Upper lobe of left lung (tissue), 6 donors: Measurements from ENCODE around the gene VPS37B. TPM values are rescaled to one million over a fixed set of nuclear protein-coding genes. Genes with fewer than 3 reads are reported as not detected.

ENCODE experiments used
- ATAC-seq, 2 donors: fragments of 200-7000 bp; cut with Tn5 transposase; one replicate each; pipeline ENCODE4 v1.9.1; 2022; ENCODE audit warnings: mild to moderate bottlenecking in 2 of 2, moderate library complexity in 2 of 2; ENCODE audit not compliant: low FRiP score in 2 of 2
- DNase-seq, 2 donors: peaks; one replicate each; pipeline ENCODE4 v3.0.0-alpha.2; 2019 to 2020
- H3K27ac ChIP-seq, 4 donors: fragments of 200-600 bp; sonication (generic); one replicate each; pipeline ENCODE4 v1.5.1; 2016 to 2019
- H3K27me3 ChIP-seq, 4 donors: fragments of 200-600 bp; sonication (generic); one replicate each; pipeline ENCODE4 v1.5.1; 2017 to 2019
- H3K36me3 ChIP-seq, 4 donors: fragments of 200-600 bp; sonication (generic); one replicate each; pipeline ENCODE4 v1.5.1; 2016 to 2019
- H3K4me1 ChIP-seq, 4 donors: fragments of 200-600 bp; sonication (generic); one replicate each; pipeline ENCODE4 v1.5.1; 2018 to 2019
- H3K4me3 ChIP-seq, 4 donors: fragments of 200-600 bp; sonication (generic); one replicate each; pipeline ENCODE4 v1.5.1; 2017 to 2019; ENCODE audit warnings: mild to moderate bottlenecking in 2 of 4, moderate library complexity in 1 of 4
- H3K9me3 ChIP-seq, 4 donors: fragments of 200-600 bp; sonication (generic); one replicate each; pipeline ENCODE4 v1.5.1; 2018 to 2019
- CTCF ChIP-seq, 6 experiments: fragments of 450-650 bp in 4 of 6; fragments of 200-600 bp in 2 of 6; sonication (generic) in 2 of 6; IDR thresholded peaks; one replicate each; pipeline ENCODE4 v1.5.1; 2016 to 2019; ENCODE audit warnings: antibody characterized with exemption in 6 of 6
- EP300 ChIP-seq, 4 donors: sonication (generic); formaldehyde crosslinking; IDR thresholded peaks; one replicate each; pipeline ENCODE4 v1.5.1; 2017; ENCODE audit warnings: antibody characterized with exemption in 4 of 4, control low read depth in 2 of 4
- POLR2A ChIP-seq, 4 donors: fragments of 450-650 bp; IDR thresholded peaks; one replicate each; pipeline ENCODE4 v1.5.1; 2016 to 2017; ENCODE audit warnings: antibody characterized with exemption in 4 of 4, mild to moderate bottlenecking in 2 of 4
- POLR2AphosphoS5 ChIP-seq, 2 donors: sonication (generic); formaldehyde crosslinking; IDR thresholded peaks; one replicate each; pipeline ENCODE4 v1.5.1; 2017; ENCODE audit warnings: antibody characterized with exemption in 2 of 2
- WGBS, 2 donors: methylation state at CpG; one replicate each; pipeline ENCODE4 v1.1.5; 2017 to 2018; 5-methylcytosine and 5-hydroxymethylcytosine counted together
- total RNA-seq, 6 donors: library from RNA; depleted of rRNA in 4 of 6; stranded (reverse); fragments of >200 nt in 4 of 6; gene quantifications; one replicate each; pipeline versions ENCODE4 v1.1.0 to v1.2.1, GENCODE V29; 2016 to 2021
- donor health status: DM: no; HTN: no; CAD: no; lungs with moderate emphysema.
- donor health status: DM: no; HTN: yes; CAD: no; lungs with severe emphysema.

VPS37B gene
- total RNA-seq, 6 donors from 2014 or later: 41.2 to 93.2 (median 64.0) TPM

DNA sequence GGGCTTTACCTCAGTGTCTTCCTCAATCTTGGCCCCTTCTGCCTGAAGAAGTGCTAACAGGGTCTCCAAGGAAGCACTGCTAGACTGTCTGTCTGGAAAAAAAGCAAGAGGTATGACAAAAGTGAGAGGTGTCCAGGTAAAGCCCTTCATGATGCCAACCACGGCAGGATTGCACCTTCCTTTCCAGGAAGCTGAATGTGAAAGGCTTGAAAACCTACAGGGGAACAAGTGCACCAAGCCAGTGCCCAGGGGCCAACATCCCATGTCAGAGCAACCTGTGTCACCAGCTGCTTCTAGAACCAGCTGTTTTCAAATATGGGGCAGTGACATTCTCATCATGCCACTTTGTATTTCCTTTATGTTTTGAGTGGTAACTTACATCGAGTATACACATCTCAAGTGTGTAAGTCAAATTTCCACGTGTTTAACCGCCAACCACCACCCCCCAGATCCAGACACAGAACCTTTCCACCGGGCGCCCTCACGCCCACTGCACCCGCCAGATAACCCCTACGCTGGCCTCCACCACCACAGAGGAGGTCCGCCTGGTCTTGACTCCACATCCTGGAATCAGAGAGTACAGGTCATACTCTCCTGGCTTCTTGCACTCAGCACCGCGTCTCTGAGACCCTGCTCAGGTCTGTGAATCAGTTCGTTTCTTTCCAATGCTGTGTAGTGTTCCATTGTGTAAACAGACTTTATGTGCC lies 27.3 kb downstream of the VPS37B start:
- peak overlapping the region; percentile 47 to 78 (median 70) for H3K27ac ChIP-seq
- 88% methylated on average over 13 of the region's 13 CpGs for WGBS, 2 donors
- no peak overlapping the region for H3K4me3 ChIP-seq
- TF ChIP-seq EP300 (IDR thresholded peaks at IDR 0.05): no peak
- TF ChIP-seq CTCF (IDR thresholded peaks at IDR 0.05): no peak
- no peak for TF ChIP-seq POLR2AphosphoS5 (IDR thresholded peaks at IDR 0.05)
- TF ChIP-seq POLR2A (IDR thresholded peaks at IDR 0.05): no peak
- H3K36me3 ChIP-seq: peaks cover 12 to 67% (median 56%) of the 10 kb centered on the region in 4 donors
- H3K27me3 ChIP-seq: no peaks in the 10 kb centered on the region
- DNase-seq: peak in 1 of 2 donors; percentile 15
- peaks cover 49 to 70% (median 60%) of the 10 kb centered on the region in 4 donors for H3K4me1 ChIP-seq
- H3K9me3 ChIP-seq: no peaks in the 10 kb centered on the region
- no peak for ATAC-seq

DNA sequence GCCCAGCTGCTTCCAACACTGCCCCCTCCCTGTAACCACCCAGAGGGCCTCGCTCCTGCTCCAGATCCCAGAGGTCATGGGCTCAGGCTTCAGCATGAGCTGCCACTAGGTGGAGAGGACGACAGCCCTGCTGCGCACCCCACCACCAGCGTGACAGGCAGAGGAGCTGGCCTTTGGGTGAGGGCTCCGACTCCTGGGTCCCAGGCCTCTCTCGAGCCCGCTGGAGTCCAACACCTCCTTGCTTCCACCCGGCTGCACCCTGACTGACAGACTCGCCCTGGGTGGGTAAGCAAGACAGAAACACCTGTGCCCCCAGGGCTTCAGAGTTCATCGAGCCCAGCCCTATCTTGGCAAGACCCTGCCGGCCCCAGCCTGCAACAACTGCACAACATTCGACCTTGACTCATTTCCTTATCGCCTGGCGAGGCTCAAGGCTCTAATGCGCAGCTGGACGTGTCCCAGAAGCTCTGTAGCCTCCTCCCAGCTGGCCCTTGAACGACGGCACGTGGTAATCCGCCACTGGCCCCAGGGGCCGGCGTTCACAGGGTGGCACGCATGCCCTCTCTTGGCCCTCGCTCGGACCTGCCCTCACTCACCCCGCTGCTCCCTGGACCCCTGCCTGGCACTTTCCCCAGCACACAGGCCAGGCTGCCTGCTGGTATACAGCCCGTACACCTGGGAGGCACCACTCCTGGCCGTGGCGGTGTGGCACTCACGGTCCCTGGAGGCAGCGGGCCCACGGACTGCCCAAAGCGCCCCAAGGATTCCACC lies 28.0 kb downstream of the VPS37B start:
- Histone ChIP-seq H3K9me3 (no peaks in the 10 kb centered on the region), H3K27ac (peak overlapping the region; percentile 47 to 78 (median 70)), H3K27me3 (no peaks in the 10 kb centered on the region), H3K4me1 (peaks cover 49 to 70% (median 60%) of the 10 kb centered on the region in 4 donors), H3K4me3 (no peak overlapping the region), H3K36me3 (peaks cover 12 to 67% (median 56%) of the 10 kb centered on the region in 4 donors)
- ATAC-seq (peak in 1 of 2 donors; percentile 1), DNase-seq (peak in 1 of 2 donors; percentile 66)
- 75 to 76% methylated on average over 2 to 33 of the region's 33 CpGs for WGBS, 2 donors
- TF ChIP-seq CTCF (IDR thresholded peaks at IDR 0.05): peak in 5 of 6 experiments; percentile 27 to 54 (median 30)
- TF ChIP-seq EP300 (IDR thresholded peaks at IDR 0.05): no peak
- peak in 1 of 2 donors; percentile 35 for TF ChIP-seq POLR2AphosphoS5 (IDR thresholded peaks at IDR 0.05)
- TF ChIP-seq POLR2A (IDR thresholded peaks at IDR 0.05): no peak

DNA sequence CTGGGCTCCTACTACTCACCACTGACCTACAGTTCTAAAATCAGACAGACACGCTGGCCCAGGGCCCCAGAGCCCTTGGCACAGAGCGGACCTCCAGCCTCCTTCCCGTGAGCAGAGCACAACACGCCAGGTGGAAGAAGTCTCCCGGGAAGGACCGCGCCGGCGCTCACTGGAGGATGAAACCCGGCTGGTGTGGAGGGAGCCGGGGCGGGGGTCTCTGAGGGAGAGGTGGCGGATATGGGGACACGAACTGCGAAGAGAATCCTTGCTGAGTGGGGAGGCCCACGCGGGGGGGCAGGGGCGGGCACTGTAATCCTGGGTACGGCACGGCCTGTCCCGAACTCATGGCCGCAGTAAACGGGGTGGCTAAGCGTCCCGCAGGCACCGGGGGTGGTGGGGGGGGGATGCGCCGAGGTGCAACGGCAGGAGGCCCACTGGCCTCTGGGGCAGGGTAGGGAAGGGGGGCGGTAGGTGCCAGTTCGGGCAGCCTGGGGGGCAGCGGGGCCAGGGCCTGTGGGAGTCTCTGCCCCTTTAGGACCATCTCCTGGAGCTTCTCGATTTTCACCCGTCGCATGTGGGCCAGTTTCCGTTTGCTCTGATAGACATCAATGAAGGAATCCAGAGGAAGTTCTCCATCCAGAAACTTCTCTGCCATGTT lies 28.8 kb downstream of the VPS37B start:
- H3K4me3 ChIP-seq: no peak overlapping the region
- peaks cover 48 to 68% (median 55%) of the 10 kb centered on the region in 4 donors for H3K4me1 ChIP-seq
- no peaks in the 10 kb centered on the region for H3K9me3 ChIP-seq
- DNase-seq (peak in 1 of 2 donors; percentile 80), ATAC-seq (no peak)
- no peak for TF ChIP-seq POLR2A (IDR thresholded peaks at IDR 0.05)
- no peak for TF ChIP-seq POLR2AphosphoS5 (IDR thresholded peaks at IDR 0.05)
- TF ChIP-seq CTCF (IDR thresholded peaks at IDR 0.05): no peak
- TF ChIP-seq EP300 (IDR thresholded peaks at IDR 0.05): no peak
- WGBS, 2 donors: 93 to 98% methylated on average over 18 to 36 of the region's 36 CpGs
- H3K36me3 ChIP-seq: peaks cover 12 to 68% (median 56%) of the 10 kb centered on the region in 4 donors
- H3K27ac ChIP-seq: peak overlapping the region; percentile 47 to 78 (median 70)
- H3K27me3 ChIP-seq: no peaks in the 10 kb centered on the region

- TF ChIP-seq CTCF (IDR thresholded peaks at IDR 0.05): no peak
- TF ChIP-seq POLR2A (IDR thresholded peaks at IDR 0.05): no peak
- TF ChIP-seq EP300 (IDR thresholded peaks at IDR 0.05): no peak
- TF ChIP-seq POLR2AphosphoS5 (IDR thresholded peaks at IDR 0.05): no peak
- H3K9me3 ChIP-seq: no peaks in the 10 kb centered on the region
- no peak overlapping the region for H3K4me3 ChIP-seq
- WGBS, 2 donors: 94 to 97% methylated on average over 16 to 17 of the region's 17 CpGs
- ATAC-seq (no peak), DNase-seq (no peak)
- H3K36me3 ChIP-seq: peaks cover 12 to 75% (median 57%) of the 10 kb centered on the region in 4 donors
- no peaks in the 10 kb centered on the region for H3K27me3 ChIP-seq
- H3K27ac ChIP-seq: no peak overlapping the region
- H3K4me1 ChIP-seq: peaks cover 43 to 62% (median 51%) of the 10 kb centered on the region in 4 donors
Measured at GRCh38 chr12:122866379-122866778, 29.5 kb downstream of the VPS37B start.
